Measurements from ENCODE around the gene YWHAB.
"Not testable (repeated sequence)": the region's sequence is repeated elsewhere in the genome, so short reads cannot be mapped to it uniquely, and the experiment has no call there.

The YWHAB gene

GRCh38 chr20:44885392-44886265, at the start of gene YWHAB:
YWHAB (plus strand) TSS chr20:44885705; CDS start chr20:44901534, 15,829 bp downstream.
- in situ Hi-C loops (cut with MboI; ENCODE audit: low sequenced_read_pairs) = no loop called here

GRCh38 chr20:44836601-44837120, 48.8 kb upstream of the YWHAB start:
- in situ Hi-C loops (cut with MboI; ENCODE audit: low sequenced_read_pairs) = no loop called here

DNA sequence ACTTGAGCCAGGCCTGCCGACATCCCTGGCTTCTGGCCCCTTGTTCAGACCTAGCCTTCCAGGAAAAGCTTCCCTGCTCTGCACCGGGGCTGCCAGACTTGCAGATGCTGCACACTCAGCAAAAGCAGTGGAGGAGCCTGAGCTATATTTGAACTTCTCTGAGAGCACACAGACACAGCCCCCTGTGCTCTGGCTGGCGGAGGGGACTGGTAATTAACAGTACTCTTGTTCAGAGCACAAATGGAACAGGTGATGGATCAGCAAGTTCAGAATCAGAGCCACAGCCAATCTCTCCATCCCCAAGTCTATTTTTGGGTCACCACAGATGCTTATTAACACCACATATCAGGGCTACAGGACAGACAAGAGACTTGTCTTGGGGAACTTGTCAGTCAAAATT, 47.6 kb upstream of the YWHAB start:
- in situ Hi-C loops (cut with MboI; ENCODE audit: low sequenced_read_pairs) = no loop called here

GRCh38 chr20:44838521-44838920, 47.0 kb upstream of the YWHAB start:
- in situ Hi-C loops (cut with MboI; ENCODE audit: low sequenced_read_pairs) = no loop called here

DNA sequence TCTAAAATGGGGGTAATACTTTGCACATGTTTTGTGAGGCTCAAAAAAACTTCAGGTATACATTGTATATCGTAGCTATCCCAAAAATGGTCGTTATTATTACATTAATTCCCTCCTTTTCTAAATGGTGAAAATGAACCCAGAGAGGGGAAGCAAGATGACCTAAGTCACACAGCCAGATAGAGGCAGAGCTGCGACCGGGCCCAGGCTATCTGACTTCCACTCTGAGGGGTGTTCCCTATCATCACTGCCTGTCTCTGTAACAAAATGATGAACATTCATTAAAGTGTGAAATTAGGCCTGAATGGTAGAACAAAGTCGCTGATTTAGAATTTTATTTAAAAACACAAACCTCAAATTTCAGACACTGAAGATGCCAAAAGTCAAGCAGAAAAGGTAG, 46.0 kb upstream of the YWHAB start:
- in situ Hi-C loops (cut with MboI; ENCODE audit: low sequenced_read_pairs) = no loop called here

- in situ Hi-C loops (cut with MboI; ENCODE audit: low sequenced_read_pairs) = no loop called here
These were observed 44.7 kb upstream of the YWHAB start for GRCh38 chr20:44840826-44841225.

DNA sequence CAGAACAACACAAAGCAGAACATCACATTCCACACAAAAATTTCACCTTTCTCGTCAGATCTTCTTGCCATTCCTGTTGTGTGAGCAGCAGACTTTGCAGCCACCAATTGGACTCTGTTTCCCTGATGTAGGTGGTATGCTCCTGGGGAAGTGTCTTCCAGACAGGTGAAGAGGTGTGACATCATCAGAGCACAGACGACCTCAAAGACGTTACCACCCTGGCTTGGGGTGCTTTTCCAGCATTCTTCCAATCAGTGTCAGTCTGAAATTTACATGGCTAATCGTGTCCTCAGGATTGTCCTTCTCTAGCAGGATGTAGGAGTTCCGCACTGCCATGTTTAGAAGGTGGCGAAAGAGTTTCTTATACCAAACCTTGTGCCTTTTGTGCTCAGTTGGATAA, 43.5 kb upstream of the YWHAB start:
- in situ Hi-C loops (cut with MboI; ENCODE audit: low sequenced_read_pairs) = no loop called here

DNA sequence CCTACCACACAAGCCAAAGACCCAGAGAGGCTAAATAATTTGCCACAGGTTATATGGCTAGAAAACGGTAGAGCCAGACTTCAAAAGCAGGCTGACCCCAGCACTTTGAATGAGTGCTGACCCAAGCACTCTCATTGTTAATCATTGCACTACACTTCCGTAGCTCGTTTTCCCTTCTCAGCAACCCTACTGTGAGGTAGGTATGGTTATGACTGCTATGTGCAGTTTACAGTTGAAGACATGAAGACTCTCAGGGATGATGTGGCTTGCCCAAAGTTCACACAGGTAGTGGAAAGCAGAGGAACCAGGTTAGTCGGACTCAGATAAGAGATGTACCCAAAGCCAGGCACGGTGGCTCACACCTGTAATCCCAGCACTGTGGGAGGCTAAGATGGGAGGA, 41.6 kb upstream of the YWHAB start:
- in situ Hi-C loops (cut with MboI; ENCODE audit: low sequenced_read_pairs) = no loop called here

DNA sequence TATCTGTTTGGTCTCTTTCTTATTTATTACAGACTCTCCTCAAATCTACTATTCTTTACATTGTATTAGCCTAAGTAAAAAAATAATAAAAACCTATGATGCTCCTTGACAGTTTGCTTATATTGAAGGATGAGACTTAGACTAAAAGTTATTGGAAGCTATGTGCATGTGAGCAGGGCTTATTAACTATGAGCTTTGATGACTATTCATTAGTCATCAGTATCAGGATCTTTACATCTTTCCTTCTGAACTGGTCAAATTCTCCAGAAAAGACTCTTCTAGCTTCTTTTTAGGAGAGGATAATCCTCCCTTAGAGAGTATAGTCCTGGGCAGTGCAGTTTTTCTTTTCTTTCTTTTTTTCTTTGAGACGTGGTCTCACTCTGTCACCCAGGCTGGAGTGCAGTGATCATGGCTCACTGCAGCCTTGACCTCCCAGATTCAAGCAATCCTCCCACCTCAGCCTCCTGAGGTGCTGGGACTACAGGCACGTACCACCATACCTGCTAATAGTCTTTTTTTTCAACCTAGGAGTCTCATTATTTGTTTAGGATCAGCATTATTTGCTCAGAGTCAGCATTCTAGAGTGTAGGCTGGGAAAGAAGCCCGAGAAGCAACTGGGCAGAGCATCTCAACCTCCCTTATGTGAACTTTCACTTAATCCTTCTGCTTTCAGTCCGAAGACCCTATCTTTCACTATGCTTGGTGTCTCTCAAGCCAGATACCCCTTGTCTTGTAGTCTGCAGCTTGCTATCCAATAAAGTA, 37.1 kb upstream of the YWHAB start:
- in situ Hi-C loops (cut with MboI; ENCODE audit: low sequenced_read_pairs) = no loop called here

GRCh38 chr20:44849703-44850102, 35.8 kb upstream of the YWHAB start:
- in situ Hi-C loops (cut with MboI; ENCODE audit: low sequenced_read_pairs) = no loop called here

DNA sequence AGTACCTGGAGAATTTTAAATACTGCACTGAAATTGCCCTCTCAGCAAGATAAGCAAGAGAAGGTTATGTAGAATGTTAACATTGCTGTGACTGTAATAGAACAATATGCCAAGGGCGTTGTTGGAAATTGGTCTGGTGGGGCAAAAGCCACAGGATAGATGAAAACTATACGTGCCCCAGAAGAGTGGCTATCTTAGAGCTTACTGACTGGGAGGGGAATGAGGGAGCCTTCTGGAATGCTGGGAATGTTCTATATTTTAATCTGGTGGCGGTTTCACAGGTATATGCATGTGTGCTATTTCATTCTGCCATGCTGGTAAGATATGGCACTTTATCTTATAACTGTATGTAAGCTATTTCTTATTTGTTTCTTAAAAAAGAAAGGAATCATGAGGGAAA, 35.2 kb upstream of the YWHAB start:
- in situ Hi-C loops (cut with MboI; ENCODE audit: low sequenced_read_pairs) = no loop called here

DNA sequence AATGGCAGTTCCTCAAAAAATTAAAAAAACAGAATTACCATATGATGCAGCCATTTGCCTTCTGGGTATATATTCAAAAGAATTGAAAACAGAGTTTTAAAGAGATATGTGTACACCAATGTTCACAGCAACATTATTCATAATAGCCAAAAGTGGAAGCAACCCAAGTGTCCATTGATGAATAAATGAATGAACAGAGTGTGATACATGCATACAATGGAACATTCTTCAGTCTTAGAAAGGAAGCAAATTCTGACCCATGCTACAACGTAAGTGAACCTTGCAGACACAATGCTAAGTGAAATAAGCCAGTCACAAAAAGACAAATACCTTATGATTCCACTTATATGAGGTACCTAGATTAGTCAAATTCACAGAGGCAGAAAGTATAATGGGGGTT, 34.7 kb upstream of the YWHAB start:
- in situ Hi-C loops (cut with MboI; ENCODE audit: low sequenced_read_pairs) = no loop called here

- in situ Hi-C loops (cut with MboI; ENCODE audit: low sequenced_read_pairs) = no loop called here
These were observed 34.0 kb upstream of the YWHAB start for GRCh38 chr20:44851545-44851944.

- in situ Hi-C loops (cut with MboI; ENCODE audit: low sequenced_read_pairs) = no loop called here
These were observed 29.1 kb upstream of the YWHAB start for GRCh38 chr20:44856442-44856841.

DNA sequence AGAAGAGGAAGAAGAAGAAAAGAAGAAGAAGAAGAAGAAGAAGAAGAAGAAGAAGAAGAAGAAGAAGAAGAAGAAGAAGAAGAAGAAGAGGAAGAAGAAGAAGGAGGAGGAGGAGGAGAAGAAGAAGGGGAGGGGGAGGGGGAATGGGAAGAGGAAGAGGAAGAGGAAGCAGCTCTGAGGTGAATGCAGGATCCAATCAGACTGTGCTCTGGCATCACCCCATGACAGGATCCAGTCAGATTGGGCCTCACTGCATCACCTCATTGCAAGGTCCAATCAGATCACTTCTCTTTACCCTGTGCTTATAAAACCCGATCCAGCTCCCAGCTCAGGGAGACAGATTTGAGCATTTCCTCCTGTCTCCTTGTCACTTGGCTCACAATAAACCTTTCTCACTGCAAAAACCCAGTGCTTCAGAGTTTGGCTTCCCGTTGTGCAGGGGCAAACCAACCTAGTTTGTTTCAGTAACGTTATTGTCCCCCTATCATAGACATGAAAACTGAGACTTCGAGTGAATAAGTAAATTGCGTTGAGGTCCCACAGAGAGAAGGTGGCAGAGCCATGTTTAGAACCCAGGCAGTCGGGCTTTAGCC, 28.6 kb upstream of the YWHAB start:
- in situ Hi-C loops (cut with MboI; ENCODE audit: low sequenced_read_pairs) = no loop called here

DNA sequence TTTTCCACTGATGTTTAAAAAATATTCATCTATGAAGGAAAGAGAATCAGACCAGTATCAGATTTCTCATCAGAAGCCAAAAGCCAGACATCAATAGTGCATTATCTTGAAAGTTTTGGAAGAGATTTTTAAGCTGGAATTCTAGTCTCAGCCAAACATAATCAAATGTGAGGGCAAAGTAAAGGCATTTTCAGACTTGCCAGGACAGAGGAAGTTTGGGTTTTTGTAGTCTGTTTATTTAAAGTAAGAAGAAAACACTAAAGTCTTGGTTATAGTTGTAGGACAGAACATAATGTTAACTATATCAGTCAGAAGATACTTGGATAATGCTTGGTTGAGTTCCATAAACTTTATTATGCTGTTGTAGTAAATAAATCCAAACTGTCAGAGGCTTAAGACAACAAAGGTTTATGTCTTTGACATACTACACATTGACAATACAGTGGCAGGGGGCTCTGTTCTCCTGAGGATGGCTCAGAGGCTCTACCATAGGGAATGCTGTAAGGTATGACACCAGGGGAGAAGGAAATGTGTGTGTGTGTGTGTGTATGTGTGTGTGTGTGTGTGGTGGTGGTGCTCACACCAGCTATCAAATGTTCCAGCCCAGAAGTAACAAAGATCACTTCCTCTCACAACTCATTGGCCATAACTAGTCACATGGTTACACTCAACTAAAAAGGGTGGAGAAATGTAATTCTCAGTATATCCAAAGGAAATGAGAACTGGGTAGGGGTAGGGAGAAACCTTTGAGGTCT, 26.7 kb upstream of the YWHAB start:
- in situ Hi-C loops (cut with MboI; ENCODE audit: low sequenced_read_pairs) = no loop called here

- in situ Hi-C loops (cut with MboI; ENCODE audit: low sequenced_read_pairs) = no loop called here
These were observed 23.9 kb upstream of the YWHAB start for GRCh38 chr20:44861531-44862006.

DNA sequence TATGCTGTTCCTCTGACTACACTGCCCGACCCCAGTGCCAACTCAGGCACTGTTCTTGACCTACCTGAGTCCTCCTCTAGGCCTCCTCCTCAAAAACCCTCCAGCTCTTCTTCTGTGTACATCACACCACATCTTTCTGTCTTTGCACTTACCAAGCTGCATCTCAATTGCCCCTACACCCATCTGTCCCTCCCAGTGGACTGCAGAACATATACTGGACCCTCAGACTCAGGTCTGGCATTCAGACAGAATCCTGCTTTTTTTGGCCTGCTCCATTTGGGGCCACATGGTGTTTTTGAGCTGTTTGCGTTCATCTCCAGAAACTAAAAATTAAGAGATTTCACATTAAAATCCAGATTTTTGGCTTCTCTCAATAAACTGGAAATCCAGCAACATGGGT, 23.2 kb upstream of the YWHAB start:
- in situ Hi-C loops (cut with MboI; ENCODE audit: low sequenced_read_pairs) = no loop called here

DNA sequence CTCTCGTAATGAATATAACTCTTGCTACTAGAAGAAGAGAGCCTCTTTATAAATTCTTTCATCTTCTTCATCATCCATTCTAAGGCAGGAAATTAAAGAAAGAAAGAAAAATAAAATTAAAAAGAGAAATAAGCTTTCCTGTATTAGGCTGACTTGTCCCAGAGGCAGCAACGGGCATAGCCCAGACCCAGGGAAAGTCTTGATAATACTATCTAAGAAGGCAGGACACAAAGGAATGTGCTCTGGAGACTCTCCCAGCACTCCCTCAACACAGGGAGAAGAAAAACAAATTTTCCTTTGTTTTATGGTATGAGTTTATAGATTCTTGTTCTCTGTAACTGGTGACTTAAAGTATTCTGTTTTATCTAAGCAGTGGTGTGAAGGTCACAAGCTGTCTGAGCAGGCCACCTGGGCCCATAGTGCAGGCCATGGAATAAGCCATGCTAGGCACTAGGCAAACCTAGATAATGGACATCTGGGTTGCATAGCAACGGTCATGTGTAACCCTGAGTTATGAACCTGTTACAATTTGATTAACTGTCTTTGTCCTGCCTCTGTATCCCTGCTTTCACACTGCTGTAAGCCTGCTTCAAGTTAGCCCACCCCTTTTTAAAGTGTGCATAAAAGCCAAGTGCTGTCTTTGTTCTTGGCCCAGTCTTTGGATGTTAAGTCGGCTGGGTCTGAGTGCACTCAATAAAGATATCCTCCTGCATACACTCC, 22.0 kb upstream of the YWHAB start:
- in situ Hi-C loops (cut with MboI; ENCODE audit: low sequenced_read_pairs) = not testable (repeated sequence)

DNA sequence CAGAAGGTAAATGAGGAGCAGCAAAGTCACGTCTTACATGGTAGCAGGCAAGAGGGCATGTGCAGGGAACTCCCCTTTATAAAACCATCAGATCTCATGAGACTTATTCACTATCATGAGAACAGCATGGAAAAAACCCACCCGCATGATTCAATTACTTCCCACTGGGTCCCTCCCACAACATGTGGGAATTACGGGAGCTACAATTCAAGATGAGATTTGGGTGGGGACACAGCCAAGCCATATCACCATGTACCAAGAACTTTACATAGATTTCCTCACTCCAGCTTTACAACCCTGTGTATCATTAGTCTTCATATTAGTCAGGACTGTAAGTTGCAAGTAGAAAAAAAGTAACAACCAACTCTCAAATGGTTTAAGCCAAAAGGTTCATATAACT, 21.0 kb upstream of the YWHAB start:
- in situ Hi-C loops (cut with MboI; ENCODE audit: low sequenced_read_pairs) = not testable (repeated sequence)

Measured in HL-60/S4 (cell line).